WTC11 (cell line): ENCODE data around the gene PPP4R4. TPM values are rescaled to one million over a fixed set of nuclear protein-coding genes. Genes with fewer than 3 reads are reported as not detected.
"Not testable (repeated sequence)": the region's sequence is repeated elsewhere in the genome, so short reads cannot be mapped to it uniquely, and the experiment has no call there.

Experiments used
- ATAC-seq: fragments of 200-7000 bp; cut with Tn5 transposase; 2 replicates; pipeline ENCODE4 v1.10.0; 2021; ENCODE audit warnings: mild to moderate bottlenecking, moderate library complexity
- CTCF ChIA-PET: fragments of 300-600 bp; sonication (Branson Sonifier 250); formaldehyde crosslinking; loops from one replicate; lab custom pipeline; 2021; ENCODE audit warnings: antibody characterized with exemption; lab: Charles Lee
- POLR2A ChIA-PET: fragments of 350-600 bp; sonication (Branson Sonifier 250); formaldehyde crosslinking; loops from one replicate; lab custom pipeline; 2021; ENCODE audit warnings: antibody characterized with exemption; lab: Charles Lee
- DNase-seq: peaks from one replicate; pipeline ENCODE4 v3.0.0; 2021; ENCODE audit warnings: low spot score
- H3K27ac Mint-ChIP-seq: 2 replicates; pipeline ENCODE4 v1.8.0; 2021; ENCODE audit warnings: mixed read lengths
- H3K27me3 Mint-ChIP-seq: 2 replicates; pipeline ENCODE4 v1.8.0; 2021; ENCODE audit warnings: low read depth, mild to moderate bottlenecking, moderate library complexity, mixed read lengths
- H3K36me3 Mint-ChIP-seq: 2 replicates; pipeline ENCODE4 v1.8.0; 2021; ENCODE audit warnings: mixed read lengths
- H3K4me1 Mint-ChIP-seq: 2 replicates; pipeline ENCODE4 v1.8.0; 2022; ENCODE audit warnings: mixed read lengths
- H3K4me3 Mint-ChIP-seq: 2 replicates; pipeline ENCODE4 v1.8.0; 2021; ENCODE audit warnings: mild to moderate bottlenecking, moderate library complexity, mixed read lengths
- H3K9me3 Mint-ChIP-seq: 2 replicates; pipeline ENCODE4 v1.8.0; 2021; ENCODE audit warnings: mixed read lengths
- AFF4 ChIP-seq: sonication (generic); formaldehyde crosslinking; IDR thresholded peaks from 2 replicates; pipeline ENCODE4 v1.8.1; 2023; ENCODE audit warnings: mild to moderate bottlenecking, missing genetic modification reagents, borderline replicate concordance
- AR ChIP-seq: fragments of 250-450 bp; sonication (Bioruptor Pico); IDR thresholded peaks from 2 replicates; pipeline ENCODE4 v1.9.0; 2021; ENCODE audit warnings: mild to moderate bottlenecking
- CDX4 ChIP-seq: fragments of 250-450 bp; sonication (Bioruptor Pico); IDR thresholded peaks from 2 replicates; pipeline ENCODE4 v1.9.0; 2021; ENCODE audit warnings: moderate library complexity, mild to moderate bottlenecking, inconsistent platforms, borderline replicate concordance
- GABPB1 ChIP-seq: sonication (generic); formaldehyde crosslinking; IDR thresholded peaks from 2 replicates; pipeline ENCODE4 v1.8.1; 2023; ENCODE audit warnings: mild to moderate bottlenecking, missing genetic modification reagents
- IRF2 ChIP-seq: sonication (generic); formaldehyde crosslinking; IDR thresholded peaks from 2 replicates; pipeline ENCODE4 v1.8.0; 2022; ENCODE audit warnings: low read depth, missing genetic modification reagents, borderline replicate concordance
- JAZF1 ChIP-seq: fragments of 250-450 bp; sonication (Bioruptor Pico); IDR thresholded peaks from 2 replicates; pipeline ENCODE4 v1.9.0; 2021; ENCODE audit warnings: moderate library complexity, mild to moderate bottlenecking, inconsistent platforms
- NFYB ChIP-seq: sonication (generic); formaldehyde crosslinking; conservative IDR thresholded peaks from 2 replicates; pipeline ENCODE4 v1.8.0; 2022; ENCODE audit warnings: low read depth, missing genetic modification reagents
- RORB ChIP-seq: fragments of 250-450 bp; sonication (Bioruptor Pico); IDR thresholded peaks from 2 replicates; pipeline ENCODE4 v1.9.0; 2021; ENCODE audit warnings: mild to moderate bottlenecking
- SMAD3 ChIP-seq: sonication (generic); formaldehyde crosslinking; IDR thresholded peaks from 2 replicates; pipeline ENCODE4 v1.8.0; 2022; ENCODE audit warnings: missing genetic modification reagents, mild to moderate bottlenecking, borderline replicate concordance
- SP1 ChIP-seq: sonication (generic); formaldehyde crosslinking; conservative IDR thresholded peaks from 2 replicates; pipeline ENCODE4 v1.8.1; 2022; ENCODE audit warnings: missing genetic modification reagents
- total RNA-seq: library from RNA; stranded (reverse); gene quantifications from 3 replicates; pipeline ENCODE4 v1.2.3, GENCODE V29; 2021
- TF ChIP-seq, protein P1 (sequence below): sonication (generic); formaldehyde crosslinking; IDR thresholded peaks from 2 replicates; pipeline ENCODE4 v1.8.1; 2023; ENCODE audit warnings: mild to moderate bottlenecking, missing genetic modification reagents, moderate library complexity
- TF ChIP-seq, protein P2 (sequence below): fragments of 250-450 bp; sonication (Bioruptor Pico); IDR thresholded peaks from 2 replicates; pipeline ENCODE4 v1.8.0; 2021; ENCODE audit warnings: mild to moderate bottlenecking
- TF ChIP-seq, protein P3 (sequence below): sonication (generic); formaldehyde crosslinking; IDR thresholded peaks from 2 replicates; pipeline ENCODE4 v1.8.0; 2023; ENCODE audit warnings: missing genetic modification reagents
- TF ChIP-seq, protein P4 (sequence below): sonication (generic); formaldehyde crosslinking; IDR thresholded peaks from 2 replicates; pipeline ENCODE4 v1.8.1; 2022; ENCODE audit warnings: low read depth, mild to moderate bottlenecking, moderate library complexity, missing genetic modification reagents, borderline replicate concordance

PPP4R4 gene
- total RNA-seq, 1 experiment from 2014 or later: 9.6 TPM

GRCh38 chr14:94276898-94277561 is 102.9 kb downstream of the PPP4R4 start:
- DNase-seq, H3K4me1 Mint-ChIP-seq, ATAC-seq, H3K27me3 Mint-ChIP-seq, H3K9me3 Mint-ChIP-seq, H3K36me3 Mint-ChIP-seq, H3K4me3 Mint-ChIP-seq, POLR2A ChIA-PET: not testable (repeated sequence)
- 0 out of 2 replicates have a peak overlapping the region, but pooled peaks have one; percentile 49 for H3K27ac Mint-ChIP-seq
- peak; percentile 74 for TF ChIP-seq GABPB1 (CRISPR knock-in tag)
- TF ChIP-seq, protein P1, sequence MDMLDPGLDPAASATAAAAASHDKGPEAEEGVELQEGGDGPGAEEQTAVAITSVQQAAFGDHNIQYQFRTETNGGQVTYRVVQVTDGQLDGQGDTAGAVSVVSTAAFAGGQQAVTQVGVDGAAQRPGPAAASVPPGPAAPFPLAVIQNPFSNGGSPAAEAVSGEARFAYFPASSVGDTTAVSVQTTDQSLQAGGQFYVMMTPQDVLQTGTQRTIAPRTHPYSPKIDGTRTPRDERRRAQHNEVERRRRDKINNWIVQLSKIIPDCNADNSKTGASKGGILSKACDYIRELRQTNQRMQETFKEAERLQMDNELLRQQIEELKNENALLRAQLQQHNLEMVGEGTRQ (CRISPR knock-in tag): 0 out of 2 replicates have a peak, but pooled peaks have one; percentile 31
- CTCF ChIA-PET: interaction anchor here (0.9 to 2.1 kb wide), 3 partner anchors 12 to 145 kb away, joined by 3 to 6 read pairs (median 4); no protein-coding TSS in a partner anchor

- ChIA-PET CTCF (interaction anchor here (0.9 to 2.1 kb wide), 2 partner anchors 10 to 142 kb away, joined by 4 to 5 read pairs; no protein-coding TSS in a partner anchor), POLR2A (no interaction called here)
- Mint-ChIP-seq H3K4me3 (no peak overlapping the region), H3K27ac (no peak overlapping the region), H3K27me3 (no peaks in the 10 kb centered on the region), H3K4me1 (peaks cover 4% of the 10 kb centered on the region; the same call in 1 of the 2 replicates), H3K36me3 (no peaks in the 10 kb centered on the region), H3K9me3 (no peaks in the 10 kb centered on the region)
- no peak for DNase-seq
- TF ChIP-seq RORB (CRISPR knock-in tag): no peak
- TF ChIP-seq JAZF1 (CRISPR knock-in tag): no peak
- no peak for ATAC-seq
Observed at GRCh38 chr14:94278731-94279130, 104.6 kb downstream of the PPP4R4 start.

- Mint-ChIP-seq H3K4me3 (no peak overlapping the region), H3K36me3 (no peaks in the 10 kb centered on the region), H3K27ac (no peak overlapping the region), H3K4me1 (no peaks in the 10 kb centered on the region), H3K9me3 (peaks cover 5% of the 10 kb centered on the region), H3K27me3 (no peaks in the 10 kb centered on the region)
- POLR2A ChIA-PET: no interaction called here
- CTCF ChIA-PET: no interaction called here
- ATAC-seq (no peak), DNase-seq (no peak)
- no peak for TF ChIP-seq SMAD3 (CRISPR knock-in tag)
- TF ChIP-seq, protein P2, sequence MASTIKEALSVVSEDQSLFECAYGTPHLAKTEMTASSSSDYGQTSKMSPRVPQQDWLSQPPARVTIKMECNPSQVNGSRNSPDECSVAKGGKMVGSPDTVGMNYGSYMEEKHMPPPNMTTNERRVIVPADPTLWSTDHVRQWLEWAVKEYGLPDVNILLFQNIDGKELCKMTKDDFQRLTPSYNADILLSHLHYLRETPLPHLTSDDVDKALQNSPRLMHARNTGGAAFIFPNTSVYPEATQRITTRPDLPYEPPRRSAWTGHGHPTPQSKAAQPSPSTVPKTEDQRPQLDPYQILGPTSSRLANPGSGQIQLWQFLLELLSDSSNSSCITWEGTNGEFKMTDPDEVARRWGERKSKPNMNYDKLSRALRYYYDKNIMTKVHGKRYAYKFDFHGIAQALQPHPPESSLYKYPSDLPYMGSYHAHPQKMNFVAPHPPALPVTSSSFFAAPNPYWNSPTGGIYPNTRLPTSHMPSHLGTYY: no peak
- no peak for TF ChIP-seq NFYB (CRISPR knock-in tag)
- TF ChIP-seq, protein P3, sequence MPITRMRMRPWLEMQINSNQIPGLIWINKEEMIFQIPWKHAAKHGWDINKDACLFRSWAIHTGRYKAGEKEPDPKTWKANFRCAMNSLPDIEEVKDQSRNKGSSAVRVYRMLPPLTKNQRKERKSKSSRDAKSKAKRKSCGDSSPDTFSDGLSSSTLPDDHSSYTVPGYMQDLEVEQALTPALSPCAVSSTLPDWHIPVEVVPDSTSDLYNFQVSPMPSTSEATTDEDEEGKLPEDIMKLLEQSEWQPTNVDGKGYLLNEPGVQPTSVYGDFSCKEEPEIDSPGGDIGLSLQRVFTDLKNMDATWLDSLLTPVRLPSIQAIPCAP (CRISPR knock-in tag): no peak
- TF ChIP-seq AFF4: no peak
- no peak for TF ChIP-seq CDX4 (CRISPR knock-in tag)
- TF ChIP-seq AR (CRISPR knock-in tag): no peak
- TF ChIP-seq, protein P4, sequence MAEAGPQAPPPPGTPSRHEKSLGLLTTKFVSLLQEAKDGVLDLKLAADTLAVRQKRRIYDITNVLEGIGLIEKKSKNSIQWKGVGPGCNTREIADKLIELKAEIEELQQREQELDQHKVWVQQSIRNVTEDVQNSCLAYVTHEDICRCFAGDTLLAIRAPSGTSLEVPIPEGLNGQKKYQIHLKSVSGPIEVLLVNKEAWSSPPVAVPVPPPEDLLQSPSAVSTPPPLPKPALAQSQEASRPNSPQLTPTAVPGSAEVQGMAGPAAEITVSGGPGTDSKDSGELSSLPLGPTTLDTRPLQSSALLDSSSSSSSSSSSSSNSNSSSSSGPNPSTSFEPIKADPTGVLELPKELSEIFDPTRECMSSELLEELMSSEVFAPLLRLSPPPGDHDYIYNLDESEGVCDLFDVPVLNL (CRISPR knock-in tag): no peak
- TF ChIP-seq SP1 (CRISPR knock-in tag): no peak
- no peak for TF ChIP-seq IRF2
- TF ChIP-seq, protein P1 (CRISPR knock-in tag): no peak
Observed at GRCh38 chr14:94282991-94283723, 109.0 kb downstream of the PPP4R4 start.
